NCI-H1436 (cell line): ENCODE results near the gene BABAM2.

Experiments used
- DNase-seq: peaks from one replicate; lab custom pipeline; 2025; lab: John Stamatoyannopoulos, UW

Gene BABAM2

DNA sequence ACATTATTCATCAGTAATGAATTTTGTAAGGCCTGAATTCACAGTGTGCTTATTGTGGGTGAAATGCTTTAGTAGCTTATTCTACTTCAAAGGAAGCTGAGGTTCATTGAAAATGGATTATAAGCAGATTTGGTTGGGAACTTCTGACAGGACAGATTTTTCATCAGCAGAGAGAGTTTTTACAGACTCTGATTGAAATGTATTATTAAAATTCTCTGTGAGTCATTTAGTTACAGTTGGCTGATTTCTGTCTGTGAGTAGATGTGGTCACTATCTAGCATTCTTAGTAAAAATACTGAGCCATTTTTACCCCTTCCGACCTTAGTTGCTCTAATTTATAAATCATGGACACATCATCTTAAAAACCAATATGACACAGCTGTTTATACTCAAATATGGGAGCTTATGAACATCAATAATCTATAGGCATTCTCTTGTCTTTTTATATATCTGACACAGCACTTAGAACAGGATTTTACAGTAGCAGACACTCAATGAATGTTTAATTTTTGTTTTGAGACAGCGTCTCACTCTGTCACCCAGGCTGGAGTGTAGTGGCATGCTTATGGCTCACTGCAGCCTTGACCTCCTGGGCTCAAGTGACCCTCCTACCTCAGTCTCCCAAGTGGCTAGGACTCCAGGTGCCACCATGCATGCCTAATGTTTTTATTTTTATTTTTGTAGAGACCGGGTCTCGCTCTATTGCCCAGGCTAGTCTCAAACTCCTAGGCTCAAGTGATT lies 239.6 kb downstream of the BABAM2 start:
- DNase-seq, result no peak

DNA sequence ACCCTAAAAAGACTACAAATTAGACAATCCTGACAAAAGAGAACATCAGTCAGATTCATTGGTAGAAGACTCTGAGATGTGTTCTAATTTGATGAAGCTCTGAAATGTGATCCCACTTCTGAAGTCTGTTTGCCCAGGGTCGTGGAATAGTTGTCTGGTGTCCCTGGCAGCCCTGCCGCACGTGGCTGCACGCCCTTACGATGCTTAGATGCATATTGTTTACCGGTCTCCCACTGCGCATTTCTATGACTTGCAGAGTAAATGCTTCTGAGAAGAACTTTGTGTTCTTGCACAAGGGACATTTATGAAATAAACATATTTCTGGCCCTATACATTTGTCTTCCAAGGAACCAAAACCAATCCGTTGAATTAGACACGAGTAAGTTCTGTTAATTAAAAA lies 243.2 kb downstream of the BABAM2 start:
- DNase-seq, result no peak

DNA sequence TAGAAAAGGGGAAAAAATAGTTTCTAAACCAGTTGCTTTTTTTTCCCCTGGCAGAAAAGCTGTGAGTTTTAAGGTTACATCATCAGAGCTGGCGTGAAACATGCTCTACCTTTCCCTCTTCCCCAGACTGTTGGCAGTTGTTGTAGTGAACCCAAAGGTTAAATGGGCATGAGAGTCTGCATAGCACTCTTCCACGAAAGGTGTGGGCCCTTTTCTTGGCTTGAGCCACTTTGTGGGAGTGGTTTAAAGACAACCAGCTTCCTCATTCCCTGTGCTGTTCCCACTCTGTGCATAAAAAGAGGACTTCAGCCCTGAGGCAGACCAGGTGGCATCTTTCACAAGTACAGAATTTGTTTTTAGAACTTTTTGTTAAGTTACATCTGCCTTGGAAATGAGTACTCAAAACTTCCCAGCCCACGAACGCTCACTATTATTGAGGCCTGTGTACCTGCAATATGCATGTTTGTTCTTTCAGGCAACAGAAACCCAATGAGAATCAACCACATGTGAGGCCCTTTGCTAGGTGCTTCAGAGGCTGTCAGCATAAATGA lies 243.8 kb downstream of the BABAM2 start:
- DNase-seq, result no peak

DNA sequence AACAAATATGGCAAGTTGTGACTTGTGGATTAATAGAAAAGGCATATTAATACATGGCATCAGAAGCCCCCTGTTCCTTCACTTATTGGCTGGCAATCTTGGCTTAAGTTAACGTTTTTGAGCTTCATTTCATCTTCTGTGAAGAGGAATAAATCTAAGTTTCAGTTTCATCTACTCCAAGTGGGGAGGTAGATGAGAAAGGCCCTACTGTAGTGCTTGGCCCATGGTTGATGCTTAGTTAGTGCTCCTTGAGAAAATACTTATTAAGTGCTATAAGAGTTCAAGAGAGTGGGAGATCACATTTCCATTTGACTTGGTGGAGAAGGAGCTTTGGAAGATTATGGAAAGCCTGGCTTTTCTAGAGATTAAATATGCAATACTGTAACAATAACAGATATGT lies 244.3 kb downstream of the BABAM2 start:
- DNase-seq, result no peak

- no peak for DNase-seq
Measured at GRCh38 chr2:28135324-28135723, 244.8 kb downstream of the BABAM2 start.

GRCh38 chr2:28135799-28136198 lies 245.3 kb downstream of the BABAM2 start:
- no peak for DNase-seq

- no peak for DNase-seq
Measured at GRCh38 chr2:28136556-28136955, 246.0 kb downstream of the BABAM2 start.

- DNase-seq, result no peak
Measured at GRCh38 chr2:28137221-28137620, 246.7 kb downstream of the BABAM2 start.

DNA sequence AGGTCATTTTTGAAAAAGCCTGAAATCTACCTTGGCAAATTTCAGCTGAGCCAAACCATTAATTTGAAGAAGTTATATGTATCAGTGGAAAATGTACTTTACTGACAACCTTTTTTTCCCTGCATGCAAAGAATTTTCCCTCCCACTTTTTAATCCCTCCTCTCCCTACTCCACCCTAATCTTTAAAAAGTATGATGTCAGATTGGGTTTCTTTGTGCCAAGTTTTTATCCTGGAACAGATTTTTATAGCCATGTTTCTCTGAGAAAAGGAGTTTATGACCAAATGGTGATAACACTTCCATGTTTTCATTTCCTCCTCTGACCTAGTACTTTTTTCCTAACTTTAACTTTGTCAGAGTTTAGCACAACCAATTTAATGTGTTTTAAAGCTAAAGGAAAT lies 251.9 kb downstream of the BABAM2 start:
- no peak for DNase-seq

DNA sequence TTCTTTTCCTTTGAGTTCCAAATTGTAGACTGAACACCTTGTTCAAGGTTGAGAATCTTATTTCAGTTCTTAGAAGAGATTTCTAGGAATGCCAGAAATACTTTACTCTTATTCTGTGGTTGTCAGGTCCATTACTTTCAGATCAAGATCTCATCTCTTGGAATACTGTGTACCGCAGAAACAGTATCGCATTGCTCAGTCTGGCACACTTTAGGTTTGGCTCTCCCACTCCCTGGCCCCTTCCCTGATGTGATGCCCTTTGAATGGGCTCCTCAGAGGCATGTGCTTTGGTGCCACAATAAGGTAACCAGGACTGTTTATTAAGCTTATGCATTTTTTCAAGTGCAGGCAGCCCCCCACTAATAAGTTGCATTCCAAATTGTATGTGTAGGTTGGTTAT lies 257.5 kb downstream of the BABAM2 start:
- no peak for DNase-seq

DNA sequence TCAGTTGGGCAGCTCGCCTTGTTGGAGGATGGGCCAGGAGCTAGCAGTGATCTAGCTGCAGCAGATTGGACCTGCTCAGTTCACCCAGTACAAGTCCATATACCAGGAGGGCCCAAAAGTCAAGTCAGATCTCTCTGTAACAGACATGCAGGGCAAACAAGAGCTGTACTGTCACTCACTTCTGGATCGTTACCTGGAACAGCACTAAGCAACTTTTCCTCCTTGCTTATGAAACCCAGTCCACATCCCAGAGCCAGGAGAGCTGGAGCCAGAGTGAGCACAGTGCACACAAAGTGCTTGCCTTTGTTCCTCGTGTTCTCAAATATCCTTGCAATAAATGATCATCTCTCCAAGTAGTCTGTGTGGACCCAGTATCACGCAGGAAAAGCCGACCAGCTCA lies 258.0 kb downstream of the BABAM2 start:
- DNase-seq, result no peak

GRCh38 chr2:28150236-28150915 lies 259.8 kb downstream of the BABAM2 start:
- DNase-seq, result no peak

GRCh38 chr2:28150994-28151393 lies 260.5 kb downstream of the BABAM2 start:
- DNase-seq, result no peak

DNA sequence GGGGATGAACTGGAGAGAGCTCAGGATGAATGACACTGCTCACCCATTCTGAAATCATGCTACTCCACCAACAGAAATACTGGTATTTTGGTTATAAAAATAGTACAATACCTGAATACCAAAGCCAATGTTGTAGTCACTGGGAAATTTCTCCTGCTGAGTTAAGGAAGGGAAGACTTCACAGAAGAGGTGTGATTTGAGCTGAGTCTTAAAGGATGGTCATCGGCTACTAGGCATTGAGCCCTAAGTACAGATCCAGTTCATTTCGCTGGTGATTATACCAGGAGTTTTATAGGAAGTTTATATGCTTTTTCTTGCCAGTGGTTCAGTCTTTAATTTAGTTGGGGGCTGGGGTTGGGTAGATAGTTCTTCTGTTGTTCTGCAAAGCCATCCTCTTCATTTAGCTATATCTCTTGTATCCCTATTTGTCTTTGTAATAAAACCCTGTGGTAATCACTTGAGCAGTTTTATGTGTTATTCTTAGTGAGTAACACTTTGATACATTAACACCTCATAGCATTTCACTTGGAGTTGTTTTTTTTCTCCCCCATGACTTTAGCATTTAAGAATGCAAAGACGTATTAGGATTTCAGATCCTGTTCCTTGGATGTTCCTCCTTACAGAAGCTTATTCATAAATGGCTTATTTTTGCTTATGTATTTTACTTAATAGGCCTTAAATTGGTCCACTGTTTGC lies 262.2 kb downstream of the BABAM2 start:
- DNase-seq, result no peak

DNA sequence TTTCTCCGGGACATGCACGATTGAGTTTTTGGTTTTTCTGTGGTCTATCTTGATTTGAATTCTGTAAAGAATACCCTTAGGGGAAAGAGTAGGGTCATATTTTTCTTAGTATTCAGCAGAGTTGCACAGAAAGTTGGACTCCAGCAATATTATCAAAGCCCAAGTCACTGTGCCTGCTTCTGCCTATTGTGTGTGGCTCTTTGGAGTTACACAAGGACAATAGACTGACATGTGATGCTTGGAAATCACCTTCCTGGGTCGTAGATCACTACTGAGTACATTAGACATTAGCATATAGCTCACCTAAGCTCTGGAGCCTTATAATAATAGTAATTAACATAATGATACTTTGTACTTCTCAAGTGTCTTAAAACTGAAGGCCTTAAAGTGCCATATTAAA lies 263.3 kb downstream of the BABAM2 start:
- DNase-seq, result no peak

DNA sequence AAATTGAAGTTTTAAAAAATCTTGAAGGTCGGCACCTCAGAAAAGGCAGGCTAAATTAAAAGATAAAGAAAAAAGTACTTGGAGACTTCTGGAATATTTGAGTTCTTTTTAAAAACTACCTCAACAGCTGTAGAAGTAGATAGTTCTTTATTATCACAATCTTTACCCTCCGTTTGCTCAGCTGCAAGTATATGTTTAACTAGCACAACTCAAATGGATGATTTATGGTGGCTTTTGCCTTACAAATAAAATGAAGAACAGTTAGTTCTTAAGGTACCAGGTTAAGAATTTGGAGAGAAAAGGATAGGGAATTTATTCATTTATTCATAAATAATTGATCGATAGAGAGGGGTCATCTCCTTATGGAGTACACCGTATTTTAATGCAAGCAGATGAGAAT lies 264.6 kb downstream of the BABAM2 start:
- DNase-seq, result no peak

- no peak for DNase-seq
Measured at GRCh38 chr2:28155627-28156026, 265.1 kb downstream of the BABAM2 start.

- DNase-seq, result no peak
Measured at GRCh38 chr2:28158791-28159190, 268.3 kb downstream of the BABAM2 start.

- no peak for DNase-seq
Measured at GRCh38 chr2:28160986-28161425, 270.5 kb downstream of the BABAM2 start.

- no peak for DNase-seq
Measured at GRCh38 chr2:28161466-28161865, 270.9 kb downstream of the BABAM2 start.

GRCh38 chr2:28162564-28162963 lies 272.0 kb downstream of the BABAM2 start:
- no peak for DNase-seq

- DNase-seq, result no peak
Measured at GRCh38 chr2:28163028-28163427, 272.5 kb downstream of the BABAM2 start.
